ENCODE results near the gene NARF.
"Not testable (repeated sequence)": the region's sequence is repeated elsewhere in the genome, so short reads cannot be mapped to it uniquely, and the experiment has no call there.

The NARF gene

DNA sequence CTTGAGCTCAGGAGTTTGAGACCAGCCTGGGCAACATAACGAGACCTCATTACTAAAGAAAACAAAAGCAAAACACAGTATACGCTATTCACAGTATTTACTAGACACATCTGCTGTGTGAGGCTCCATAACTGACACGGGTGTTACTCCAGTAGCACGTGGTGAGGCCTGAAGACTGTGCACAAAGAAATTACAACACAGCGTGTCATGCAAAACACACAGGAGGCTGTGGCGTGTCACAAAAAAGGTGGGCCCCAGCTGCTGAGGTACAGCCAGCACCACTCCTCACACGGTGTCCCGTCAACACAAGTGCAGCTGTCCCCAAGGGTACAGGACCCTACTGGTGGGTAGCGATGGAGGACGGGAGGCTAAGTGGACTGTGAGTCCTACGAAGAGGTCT, 10.7 kb upstream of the NARF start:
- DNase-seq (ENCODE audit: low spot score), result no peak

DNA sequence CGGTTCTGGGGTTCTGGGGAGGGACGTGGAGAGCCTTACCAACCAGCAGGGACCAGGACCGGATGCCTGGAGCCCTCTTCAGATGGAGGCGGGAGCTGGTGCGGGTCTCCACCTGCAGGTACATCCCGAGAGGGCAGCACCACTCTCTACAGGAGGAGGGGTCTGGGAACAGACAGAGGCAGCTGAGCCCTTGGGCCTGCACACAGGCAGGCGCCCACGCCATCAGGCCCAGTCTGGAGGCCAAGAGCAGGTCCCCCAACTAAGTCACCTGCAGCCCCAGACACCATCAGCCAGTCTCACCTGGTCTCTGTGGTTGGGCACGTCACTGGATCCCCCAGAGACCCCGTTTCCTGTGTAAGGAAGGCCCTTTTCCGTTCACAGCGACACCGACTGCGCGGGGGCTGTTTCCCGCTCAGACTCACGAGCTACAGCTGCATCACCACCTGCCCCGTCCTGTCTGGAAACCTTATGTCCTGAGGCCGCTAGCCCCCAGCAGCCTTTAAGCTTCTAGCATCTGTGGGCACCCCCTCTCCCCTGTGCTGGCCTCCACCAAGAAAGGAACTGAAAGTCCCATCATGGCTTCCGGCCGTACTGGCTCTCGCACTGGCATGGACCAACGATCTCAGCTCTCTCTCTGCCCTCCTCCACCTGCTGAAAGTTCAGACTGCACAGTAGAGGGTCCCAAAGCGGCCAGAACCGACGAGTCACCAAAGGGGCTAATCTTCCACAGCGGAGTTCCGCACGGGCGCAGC, 9.2 kb upstream of the NARF start:
- no peak for DNase-seq (ENCODE audit: low spot score)

DNA sequence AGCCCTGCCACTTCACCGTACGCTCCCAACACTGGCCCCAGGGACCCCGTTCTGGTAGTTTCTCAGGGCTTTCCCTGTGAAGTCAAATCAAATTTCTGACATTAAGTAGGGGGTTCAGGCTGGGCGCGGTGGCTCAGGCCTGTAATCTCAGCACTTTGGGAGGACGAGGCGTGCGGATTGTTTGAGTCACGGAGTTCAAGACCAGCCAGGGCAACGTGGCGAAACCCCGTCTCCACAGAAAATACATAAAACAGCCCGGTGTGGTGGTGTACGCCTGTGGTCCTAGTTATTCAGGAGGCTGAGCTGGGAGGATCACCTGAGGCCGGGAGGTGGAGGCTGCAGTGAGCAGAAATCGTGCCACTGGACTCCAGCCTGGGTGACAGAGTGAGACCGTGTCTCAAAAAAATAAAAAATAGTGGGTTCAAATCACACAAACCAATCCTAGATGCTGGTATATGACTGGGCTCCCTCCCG, 8.6 kb upstream of the NARF start:
- no peak for DNase-seq (ENCODE audit: low spot score)

DNA sequence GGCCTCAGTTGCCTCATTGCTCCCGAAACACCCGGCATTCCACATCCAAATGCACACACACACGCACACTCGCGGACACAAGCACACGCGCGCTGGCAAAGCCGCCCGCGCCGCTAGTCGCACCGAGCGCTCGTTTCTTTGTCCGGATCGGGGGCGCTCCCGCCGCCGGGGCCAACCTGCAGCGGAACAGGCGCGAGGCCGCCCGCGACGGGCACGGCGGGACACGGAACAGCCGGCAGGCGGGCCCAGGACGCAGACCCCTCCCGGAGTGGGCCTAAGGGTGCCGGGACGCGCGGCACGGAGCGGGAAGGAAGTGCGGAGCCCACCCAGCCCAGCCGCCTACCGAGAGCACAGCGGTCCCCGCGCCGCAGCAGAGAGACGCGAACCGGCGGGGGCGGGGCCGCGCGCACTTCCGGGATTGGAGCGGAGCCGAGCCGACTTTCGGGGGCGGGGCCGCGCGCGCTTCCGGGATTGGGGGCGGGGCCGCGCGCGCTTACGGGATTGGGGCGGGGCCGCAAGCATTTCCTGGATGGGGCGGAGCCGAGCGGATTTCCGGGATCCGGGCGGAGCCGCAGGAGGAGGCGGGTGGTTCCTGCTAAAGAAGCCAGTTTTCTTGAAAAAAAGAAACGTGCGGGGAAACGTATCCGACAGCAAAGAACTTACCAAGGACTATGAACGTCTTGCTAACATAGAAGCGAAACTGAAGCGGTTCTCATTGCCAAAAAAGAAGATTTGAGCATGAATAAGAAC, 8.0 kb upstream of the NARF start, which contains the start of gene CYBC1:
Gene CYBC1, minus strand, starts transcription at position 396 of the 750 bp plus-strand sequence. CDS start 1,498 bp downstream, outside the sequence.
- DNase-seq (ENCODE audit: low spot score), result peak; percentile 87

DNA sequence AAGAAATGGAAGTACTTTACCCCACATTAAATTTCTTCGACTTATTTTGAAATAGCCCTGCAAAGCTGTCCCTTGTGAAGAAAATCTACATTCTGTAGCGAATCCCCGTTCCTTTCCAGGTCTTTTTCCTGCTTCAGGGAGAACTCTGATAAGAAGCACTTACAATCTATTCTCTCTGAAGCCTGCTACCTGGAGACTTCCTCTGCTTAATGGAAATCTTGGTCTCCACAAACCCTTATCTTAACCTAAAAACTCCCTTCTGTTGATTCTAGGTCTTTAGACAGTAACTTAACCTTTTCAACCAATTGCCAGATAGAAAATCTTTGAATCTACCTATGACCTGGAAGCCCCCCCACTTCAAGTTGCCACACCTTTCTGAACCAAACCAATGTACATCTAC, 6.4 kb upstream of the NARF start:
- no peak for DNase-seq (ENCODE audit: low spot score)

DNA sequence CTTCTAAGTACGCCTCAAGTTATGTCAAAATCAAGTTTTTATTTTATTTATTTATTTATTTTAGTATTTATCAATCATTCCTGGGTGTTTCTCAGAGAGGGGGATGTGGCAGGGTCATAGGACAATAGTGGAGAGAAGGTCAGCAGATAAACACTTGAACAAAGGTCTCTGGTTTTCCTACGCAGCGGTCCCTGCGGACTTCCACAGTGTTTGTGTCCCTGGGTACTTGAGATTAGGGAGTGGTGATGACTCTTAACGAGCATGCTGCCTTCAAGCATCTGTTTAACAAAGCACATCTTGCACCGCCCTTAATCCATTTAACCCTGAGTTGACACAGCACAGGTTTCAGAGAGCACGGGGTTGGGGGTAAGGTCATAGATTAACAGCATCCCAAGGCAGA, 5.4 kb upstream of the NARF start:
- not testable (repeated sequence) for DNase-seq (ENCODE audit: low spot score)

DNA sequence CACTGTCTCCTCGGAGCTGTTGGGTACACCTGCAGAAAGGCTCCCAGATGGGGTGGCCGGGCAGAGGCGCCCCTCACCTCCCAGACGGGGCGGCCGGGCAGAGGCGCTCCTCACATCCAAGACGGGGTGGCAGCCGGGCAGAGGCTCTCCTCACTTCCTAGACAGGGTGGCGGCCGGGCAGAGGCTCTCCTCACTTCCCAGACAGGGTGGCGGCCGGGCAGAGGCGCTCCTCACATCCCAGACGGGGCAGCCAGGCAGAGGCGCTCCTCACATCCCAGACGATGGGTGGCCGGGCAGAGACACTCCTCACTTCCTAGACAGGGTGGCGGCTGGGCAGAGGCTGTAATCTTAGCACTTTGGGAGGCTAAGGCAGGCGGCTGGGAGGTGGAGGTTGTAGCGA, 4.8 kb upstream of the NARF start:
- not testable (repeated sequence) for DNase-seq (ENCODE audit: low spot score)

DNA sequence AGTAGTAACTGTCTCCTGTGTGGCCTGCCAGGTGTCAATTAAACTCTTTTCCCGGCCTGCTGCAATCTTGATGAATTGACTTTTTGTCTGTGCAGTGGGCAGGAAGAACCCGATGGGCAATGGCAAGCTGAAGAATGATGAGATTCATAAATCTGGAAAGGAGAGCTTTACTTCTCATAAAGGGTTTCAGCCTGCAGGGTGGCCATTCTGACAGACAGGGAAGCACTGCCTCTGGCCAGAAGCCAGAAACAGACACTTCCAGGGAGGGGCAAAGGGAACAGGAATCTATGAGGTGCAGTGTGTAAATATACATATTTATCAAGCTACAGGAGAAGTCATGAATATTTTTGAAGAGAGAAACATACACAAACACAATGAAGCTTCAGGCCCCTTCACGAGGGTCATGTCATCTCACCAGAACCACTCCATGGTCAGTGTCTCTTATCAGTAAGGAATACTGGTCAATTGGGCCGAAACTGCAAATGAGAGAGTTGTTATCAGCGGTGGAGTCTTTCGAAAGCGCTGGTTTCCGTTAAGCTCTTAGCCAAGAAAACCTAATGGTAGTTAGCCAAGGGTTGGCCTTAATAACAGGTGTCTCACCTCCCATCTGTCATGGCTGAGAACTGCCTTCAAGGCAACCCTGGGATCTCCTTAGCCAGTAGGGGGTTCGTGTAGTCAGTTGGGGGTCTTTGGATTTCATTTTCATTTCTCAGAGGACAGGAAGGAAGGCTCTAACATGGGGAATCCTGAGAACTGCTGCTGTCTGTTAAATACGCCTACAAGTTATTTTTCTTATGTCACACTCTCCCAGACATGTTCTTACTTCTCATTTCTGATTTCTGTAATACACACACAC, 1.2 kb upstream of the NARF start:
- no peak for DNase-seq (ENCODE audit: low spot score)

DNA sequence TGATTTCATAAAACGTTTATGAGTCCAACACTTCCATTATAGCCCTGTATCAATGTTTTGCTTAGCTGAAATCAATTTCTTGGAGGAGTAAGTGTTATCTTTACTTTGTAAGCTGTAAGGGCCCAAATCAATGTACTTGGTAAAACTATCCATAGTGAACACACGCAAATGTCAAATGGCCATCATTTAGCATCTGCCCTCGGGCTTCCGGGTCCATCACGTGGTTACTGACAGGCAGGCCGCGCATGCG, 687 bp upstream of the NARF start:
- peak; percentile 90 for DNase-seq (ENCODE audit: low spot score)

DNA sequence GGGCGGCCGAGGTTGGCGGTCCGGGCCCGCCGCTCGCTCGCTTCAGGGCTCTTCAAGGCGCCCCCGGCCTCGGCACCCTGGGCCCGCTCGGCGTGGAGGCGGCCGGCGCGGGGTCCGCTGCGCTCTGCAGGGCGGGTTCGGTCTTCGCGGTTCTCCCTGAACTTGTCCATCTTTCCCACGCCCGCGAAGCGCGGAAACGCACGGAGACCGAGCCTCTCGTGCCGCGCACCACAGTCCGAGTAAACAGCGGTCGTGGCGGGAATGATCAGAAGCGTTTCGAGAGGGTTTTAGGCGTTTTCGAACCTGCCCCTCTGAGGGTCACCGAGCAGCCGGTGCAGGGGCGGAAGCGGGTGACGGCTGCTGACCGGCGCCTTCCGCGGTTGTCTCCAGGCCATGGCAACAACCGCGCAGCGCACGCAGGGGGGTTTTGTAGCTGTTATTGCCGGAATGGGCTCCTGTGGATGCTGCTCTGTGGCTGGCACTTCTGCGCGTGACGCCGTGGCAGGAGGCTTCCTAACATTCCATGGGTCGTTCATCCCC, 414 bp downstream of the NARF start:
- DNase-seq (ENCODE audit: low spot score), result no peak

DNA sequence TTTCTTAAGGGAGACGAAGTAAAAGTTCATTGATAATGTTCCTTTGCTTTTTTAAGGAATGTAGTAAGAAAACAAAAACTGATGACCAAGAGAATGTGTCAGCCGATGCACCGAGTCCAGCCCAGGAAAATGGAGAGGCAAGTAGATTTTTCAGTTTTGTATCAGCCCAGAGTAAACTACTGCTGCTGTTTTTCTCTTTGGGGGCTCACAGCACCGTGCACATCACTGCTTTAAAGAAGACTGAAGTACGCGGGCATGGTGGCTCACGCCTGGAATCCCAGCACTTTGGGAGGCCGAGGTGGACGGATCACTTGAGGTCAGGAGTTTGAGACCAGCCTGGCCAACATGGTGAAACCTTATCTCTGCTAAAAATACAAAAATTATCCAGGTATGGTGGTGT, 1.4 kb downstream of the NARF start:
- DNase-seq (ENCODE audit: low spot score), result not testable (repeated sequence)

DNA sequence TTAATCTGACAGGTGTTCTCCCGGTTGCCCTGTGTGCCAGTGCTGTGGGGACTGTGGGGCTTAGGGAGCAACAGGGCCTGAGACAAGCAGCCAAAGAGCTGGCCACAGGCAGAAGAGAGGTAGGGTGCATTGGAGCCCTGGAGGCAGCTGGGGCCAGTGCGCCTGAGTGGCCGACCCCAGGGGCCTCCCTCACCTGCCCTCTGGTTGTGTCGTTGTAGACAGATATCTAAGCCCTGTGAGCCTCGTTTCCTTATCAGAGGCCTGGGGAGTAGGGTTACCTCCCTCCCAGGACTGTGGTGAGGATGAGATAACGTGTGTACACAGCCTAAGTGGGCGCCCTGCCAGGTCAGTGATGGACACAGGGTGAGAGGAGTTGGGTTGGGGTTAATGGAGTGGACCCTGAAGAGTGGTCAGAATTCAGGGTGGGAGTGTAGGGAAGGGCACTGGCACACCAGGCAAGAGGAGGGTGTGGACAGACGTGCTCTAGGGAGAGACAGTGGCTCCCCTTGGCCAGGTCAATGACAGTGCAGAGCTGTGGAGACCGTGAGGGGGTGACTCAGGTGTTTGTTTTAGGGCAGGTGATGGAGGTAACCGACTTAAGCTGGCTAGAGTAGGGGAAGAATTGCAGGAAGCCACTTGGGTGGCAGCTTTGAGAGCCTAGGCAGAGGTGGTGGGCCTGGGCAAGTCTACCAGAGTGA, 3.4 kb downstream of the NARF start:
- peak; percentile 70 for DNase-seq (ENCODE audit: low spot score)

DNA sequence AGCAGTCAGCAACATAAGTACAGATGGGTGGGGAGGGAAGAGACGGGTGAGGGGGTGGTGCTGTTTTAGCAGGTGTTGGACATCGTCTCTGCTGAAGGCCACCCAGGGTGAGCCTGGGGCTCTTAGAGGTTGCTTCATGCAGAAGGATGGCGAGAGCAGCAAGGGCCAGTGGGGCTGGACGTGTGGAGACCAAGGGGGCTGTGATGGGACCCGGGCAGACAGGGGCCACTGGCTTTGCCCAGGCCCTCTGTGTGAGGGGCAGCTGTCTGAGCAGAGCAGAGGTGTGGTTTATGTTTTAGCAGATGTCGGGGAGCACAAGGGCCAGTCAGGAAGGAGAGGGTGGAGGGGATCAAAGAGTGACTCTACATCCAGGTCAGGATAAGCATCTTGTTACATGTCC, 4.8 kb downstream of the NARF start:
- no peak for DNase-seq (ENCODE audit: low spot score)

DNA sequence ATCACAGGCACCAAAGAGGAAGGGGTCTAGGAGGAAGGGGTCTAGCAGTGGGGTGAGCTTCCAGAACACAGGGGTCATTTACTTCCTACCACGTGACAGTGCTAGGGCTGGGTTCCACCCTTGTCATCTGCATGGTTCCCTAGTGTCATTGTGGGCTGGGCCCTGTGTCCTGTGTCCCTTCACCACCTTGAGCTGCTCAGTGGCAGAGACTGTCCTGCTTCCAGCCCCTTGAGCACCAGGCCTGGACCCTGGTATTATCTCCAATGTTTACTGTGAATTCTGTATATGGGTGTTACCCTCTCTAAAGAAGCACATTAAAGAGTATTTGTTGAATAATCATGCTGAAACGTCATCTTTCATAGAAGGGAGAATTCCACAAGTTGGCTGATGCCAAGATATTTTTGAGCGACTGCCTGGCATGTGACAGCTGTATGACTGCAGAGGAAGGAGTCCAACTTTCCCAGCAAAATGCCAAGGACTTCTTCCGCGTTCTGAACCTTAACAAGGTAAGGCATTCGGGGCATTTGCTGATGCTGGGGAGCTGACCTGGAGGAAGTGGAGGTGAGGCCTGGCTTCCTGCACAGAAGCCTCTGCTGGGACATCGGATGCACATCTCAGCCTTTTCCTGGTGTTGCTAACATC, 5.5 kb downstream of the NARF start:
- no peak for DNase-seq (ENCODE audit: low spot score)

DNA sequence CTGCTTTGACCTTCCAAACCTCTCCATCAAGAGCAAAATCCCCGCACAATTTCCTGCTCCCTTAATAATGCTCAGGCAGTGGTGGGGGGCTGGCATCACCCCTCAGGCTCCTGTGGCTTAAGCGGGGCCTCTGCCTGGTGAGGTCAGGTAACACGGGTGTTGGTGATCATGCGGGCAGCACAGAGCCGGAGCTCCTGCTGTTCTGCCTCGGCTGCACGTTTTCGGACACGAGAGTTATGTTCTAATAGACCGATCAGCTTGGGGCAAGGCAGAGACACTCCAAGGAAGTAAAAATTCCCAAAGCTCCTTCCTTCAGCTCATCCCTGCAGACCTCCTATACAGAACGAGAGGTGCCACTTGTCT, 6.0 kb downstream of the NARF start:
- DNase-seq (ENCODE audit: low spot score), result no peak

DNA sequence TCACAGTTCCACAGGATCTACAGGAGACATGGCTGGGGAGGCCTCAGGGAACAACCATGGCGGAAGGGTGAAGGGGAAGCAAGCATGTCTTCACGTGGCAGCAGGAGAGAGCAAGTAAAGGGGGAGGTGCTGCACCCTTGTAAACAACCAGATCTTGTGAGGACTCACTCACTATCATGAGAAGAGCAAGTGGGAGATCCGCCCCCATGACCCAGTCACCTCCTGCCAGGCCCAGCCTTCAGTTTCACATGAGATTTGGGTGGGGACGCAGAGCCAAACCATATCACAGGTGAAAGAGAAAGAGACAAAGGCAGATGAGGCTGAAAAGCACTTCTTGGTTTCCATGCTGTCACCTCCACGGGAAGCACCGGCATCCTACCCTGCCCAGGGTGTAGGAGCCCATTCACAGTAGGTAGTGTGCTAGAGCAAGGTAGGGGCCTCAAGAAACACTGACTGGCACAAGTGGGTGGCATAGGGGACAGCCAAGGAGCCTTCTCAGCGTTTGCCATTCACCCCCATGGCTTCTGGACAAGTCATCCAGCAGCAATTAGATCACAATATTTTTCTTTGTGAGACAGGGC, 6.6 kb downstream of the NARF start:
- no peak for DNase-seq (ENCODE audit: low spot score)

DNA sequence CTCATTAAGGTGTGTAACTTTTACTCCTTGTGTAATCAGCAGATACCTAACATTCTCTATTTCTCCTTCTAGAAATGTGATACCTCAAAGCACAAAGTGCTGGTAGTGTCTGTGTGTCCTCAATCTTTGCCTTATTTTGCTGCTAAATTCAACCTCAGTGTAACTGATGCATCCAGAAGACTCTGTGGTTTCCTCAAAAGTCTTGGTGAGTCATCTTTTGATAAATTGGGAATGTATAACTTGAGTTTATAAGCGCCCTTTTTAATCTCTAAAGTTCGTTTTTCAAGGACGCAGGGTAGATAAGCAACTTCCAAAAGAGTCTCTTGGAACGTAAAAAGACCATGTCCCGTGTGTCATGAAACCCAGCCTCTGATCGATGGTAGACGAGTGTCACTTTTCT, 10.2 kb downstream of the NARF start:
- DNase-seq (ENCODE audit: low spot score), result no peak

DNA sequence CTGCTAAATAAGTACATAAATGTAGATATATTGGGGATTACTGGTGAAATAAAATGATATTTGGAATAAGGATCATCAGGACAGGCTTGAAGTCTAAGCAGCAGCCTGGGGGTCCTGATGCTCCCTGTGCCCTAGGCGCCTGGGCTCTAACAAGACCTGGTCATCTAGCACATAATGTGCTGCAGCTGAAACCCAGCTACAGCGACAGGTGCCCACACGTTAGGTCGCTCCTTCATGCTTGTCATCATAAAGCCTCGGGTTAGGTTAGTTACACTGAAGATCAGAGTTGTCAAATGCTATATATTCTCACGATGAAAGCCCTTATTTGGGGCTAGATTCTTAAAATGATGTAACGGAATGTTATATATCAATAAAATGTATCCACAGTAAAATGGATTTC, 11.5 kb downstream of the NARF start:
- no peak for DNase-seq (ENCODE audit: low spot score)

DNA sequence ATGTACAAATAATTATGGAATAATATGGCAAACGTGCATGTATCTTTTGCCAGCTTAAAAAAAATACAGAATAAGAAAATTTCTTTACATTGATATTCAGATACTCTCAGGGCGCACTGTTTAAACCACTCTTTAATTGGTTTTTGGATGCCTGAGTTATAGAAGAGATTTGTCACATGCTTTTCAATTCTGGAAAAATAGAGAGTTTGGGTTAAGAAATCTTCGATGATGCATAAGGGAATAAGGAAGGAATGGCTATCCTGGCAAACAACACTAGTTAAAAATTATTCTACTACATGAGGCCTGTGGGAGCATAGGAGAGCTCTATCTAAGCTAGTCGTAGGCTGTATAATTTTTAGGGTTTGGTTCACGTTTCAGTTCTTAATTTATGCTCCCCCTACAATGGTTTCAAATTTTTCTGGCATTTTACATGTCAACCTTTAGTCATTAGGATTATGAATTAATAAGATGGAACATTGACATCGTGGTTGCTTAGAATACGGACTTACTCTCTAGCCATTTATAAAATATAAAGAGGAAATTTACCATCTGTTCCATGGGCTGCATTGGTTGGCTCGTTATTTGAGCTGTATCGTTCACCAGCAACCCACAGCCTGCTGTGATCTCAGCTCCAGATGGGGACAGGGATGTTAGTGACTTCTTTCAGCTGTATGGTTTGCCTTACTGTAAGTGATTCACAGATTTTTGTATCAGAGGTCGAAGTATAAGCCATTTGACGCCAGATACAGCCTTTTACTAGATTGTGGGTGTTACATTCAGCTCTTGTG, 15.9 kb downstream of the NARF start:
- no peak for DNase-seq (ENCODE audit: low spot score)

DNA sequence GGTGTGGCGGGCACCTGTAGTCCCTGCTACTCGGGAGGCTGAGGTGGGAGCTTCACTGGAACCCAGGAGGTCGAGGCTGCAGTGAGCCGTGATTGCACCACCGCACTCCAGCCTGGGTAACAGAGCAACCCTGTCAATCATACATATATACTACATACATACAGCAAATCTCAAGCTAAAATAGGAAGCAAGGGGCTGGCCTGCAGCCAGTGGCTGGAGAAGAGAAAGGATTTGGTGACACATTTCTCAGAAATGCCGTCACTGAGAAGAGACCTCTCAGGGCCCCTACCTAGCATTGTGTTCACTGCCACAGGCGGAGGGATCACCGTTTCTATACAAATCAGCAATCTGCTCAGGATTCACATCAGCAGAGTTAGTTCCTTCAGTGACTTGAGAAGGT, 16.9 kb downstream of the NARF start:
- no peak for DNase-seq (ENCODE audit: low spot score)
